HCT116 (cell line): ENCODE measurements around the gene SEC14L3.

Experiments
- CEBPB ChIP-seq: IDR thresholded peaks from 2 replicates; pipeline ENCODE4 v1.6.1; 2012; ENCODE audit warnings: low read depth
- EZH2phosphoT487 ChIP-seq: fragments of 200-600 bp; IDR thresholded peaks from 2 replicates; pipeline ENCODE4 v1.6.1; 2018; ENCODE audit warnings: antibody characterized with exemption, borderline replicate concordance

GRCh38 chr22:30433227-30433626 lies 38.6 kb downstream of the SEC14L3 start:
- TF ChIP-seq EZH2phosphoT487 (no peak), CEBPB (no peak)
